Ishikawa (cell line): ENCODE results near the gene UBE3A.

Experiments used
- CREB1 ChIP-seq: IDR thresholded peaks from 2 replicates; pipeline ENCODE4 v1.6.1; 2012; ENCODE audit warnings: low read depth
- TEAD4 ChIP-seq: IDR thresholded peaks from 2 replicates; pipeline ENCODE4 v1.6.1; 2012

- TF ChIP-seq CREB1 (no peak), TEAD4 (no peak)
Observed at GRCh38 chr15:25366058-25366457, 72.8 kb downstream of the UBE3A start.
